GM18858 (cell line): ENCODE measurements around the gene ZFAND2A.
"Not testable (repeated sequence)": the region's sequence is repeated elsewhere in the genome, so short reads cannot be mapped to it uniquely, and the experiment has no call there.

Source experiments
- ATAC-seq: cut with Tn5 transposase; IDR thresholded peaks from one replicate; pipeline ENCODE4 v1.9.1; 2021; ENCODE audit not compliant: unreplicated experiment

Gene ZFAND2A

DNA sequence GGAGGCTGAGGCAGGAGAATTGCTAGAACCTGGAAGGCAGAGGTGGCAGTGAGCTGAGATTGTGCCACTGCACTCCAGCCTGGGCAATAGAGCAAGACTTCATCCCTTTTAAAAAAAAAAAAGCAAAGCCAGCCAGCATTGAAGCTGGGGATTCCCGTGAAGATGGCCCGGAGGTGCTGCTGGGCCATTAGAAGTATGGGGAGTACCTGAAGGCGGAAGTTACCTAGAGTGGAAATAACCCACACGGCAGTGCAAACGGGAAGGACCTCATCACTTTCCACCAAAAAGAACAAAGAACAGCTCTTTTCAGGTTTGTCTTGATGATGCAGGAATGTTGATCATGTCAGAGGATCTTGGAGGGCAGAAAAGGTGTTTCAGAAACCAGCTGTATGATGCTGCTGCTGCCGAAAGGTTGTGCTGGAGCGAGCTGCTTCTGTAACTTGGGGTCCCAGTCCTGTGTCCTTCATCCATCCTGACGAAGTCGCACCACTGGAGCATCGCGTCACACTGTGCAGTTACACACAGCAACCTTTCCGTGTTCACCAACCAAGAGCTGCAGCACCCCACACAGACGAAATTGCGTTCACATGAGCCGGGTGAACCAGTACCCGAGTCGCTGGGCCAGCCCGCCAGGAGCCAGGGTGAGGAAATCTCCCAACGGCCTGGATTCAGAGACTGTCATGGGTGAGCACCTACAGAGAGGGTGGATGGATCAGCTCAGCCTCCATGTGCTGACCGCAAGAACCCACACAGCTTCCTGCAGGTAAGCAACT is 8.2 kb downstream of the ZFAND2A start:
- no peak for ATAC-seq

DNA sequence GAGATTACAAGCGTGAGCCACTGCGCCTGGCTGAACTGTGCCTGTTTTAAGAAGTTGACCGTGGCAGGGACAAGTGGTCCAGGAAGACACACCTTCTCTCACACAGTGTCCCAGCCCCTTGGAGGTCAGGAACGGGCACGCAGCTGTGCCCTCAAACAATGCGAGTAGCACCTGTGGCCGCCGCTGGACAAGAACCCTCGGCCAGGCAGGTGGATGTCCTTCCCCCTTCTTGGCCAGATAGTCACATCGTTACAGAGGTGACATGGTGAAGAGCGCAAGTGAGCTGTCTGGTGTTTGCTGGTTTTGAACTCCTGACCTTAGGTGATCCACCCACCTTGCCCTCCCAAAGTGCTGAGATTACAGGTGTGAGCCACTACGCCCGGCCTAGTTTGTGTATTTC is 8.8 kb downstream of the ZFAND2A start:
- ATAC-seq = no peak

DNA sequence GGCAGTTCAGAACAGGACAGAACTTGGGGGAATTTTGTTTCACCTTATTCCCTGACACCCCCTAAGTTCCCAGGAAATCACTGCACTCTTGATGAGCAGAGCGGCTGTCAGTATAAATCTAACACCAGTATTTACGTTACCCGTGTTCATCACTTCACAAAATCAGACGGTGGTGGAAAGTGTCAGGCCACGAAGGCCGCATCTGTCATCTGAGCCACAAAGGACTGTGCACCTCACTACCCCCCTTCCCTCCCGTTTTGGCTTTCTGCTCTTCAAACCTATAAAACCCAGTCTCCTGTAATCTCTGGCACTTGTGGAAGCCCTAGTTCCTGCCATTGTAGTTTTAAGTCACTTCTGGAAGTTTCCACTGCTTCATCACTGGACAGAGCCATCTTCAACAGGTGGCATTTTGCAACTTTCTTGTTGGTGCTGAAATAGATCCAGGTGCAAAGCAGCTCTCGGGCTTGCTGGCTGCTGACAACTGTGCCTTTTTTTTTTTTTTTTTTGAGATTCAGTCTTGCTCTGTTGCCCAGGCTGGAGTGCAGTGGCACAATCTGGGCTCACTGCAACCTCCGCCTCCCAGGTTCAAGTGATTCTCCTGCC is 9.5 kb downstream of the ZFAND2A start:
- ATAC-seq = no peak

DNA sequence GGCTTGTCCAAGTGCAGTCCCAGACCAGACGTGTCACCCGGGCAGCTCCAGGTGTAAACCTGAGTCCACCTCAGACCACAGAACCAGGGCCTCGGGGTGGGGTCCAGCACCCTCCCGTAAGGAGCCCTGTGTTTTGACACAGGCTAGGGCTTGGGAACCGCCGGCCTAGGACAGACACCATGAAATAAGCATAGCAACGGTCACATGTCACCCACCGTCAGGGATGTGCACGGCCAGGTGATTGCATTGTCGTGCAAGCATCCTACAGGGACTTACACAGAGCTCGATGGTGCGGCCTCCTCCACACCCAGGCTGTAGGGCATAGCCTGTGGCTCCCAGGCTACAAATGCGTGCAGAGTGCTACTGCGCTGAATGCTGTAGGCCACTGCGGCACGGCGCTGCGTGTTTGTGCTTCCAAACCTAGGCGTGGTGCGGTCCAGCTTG is 10.6 kb downstream of the ZFAND2A start:
- no peak for ATAC-seq

DNA sequence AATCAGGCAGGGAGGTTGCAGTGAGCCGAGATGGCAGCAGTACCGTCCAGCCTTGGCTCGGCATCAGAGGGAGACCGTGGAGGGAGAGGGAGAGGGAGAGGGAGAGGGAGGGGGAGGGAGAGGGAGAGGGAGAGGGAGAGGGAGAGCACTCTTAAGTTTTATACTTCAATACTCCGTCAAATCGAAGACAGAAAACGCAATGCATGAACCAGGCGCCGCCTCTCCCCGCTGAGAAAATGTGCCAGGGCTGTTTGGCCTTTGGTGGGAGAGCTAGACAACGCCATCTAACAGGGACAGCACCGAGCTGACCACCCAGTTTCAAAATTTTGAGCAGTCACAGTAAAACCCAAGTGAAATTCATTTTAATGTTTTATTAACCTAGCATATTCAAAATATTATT is 12.1 kb downstream of the ZFAND2A start:
- ATAC-seq = not testable (repeated sequence)

DNA sequence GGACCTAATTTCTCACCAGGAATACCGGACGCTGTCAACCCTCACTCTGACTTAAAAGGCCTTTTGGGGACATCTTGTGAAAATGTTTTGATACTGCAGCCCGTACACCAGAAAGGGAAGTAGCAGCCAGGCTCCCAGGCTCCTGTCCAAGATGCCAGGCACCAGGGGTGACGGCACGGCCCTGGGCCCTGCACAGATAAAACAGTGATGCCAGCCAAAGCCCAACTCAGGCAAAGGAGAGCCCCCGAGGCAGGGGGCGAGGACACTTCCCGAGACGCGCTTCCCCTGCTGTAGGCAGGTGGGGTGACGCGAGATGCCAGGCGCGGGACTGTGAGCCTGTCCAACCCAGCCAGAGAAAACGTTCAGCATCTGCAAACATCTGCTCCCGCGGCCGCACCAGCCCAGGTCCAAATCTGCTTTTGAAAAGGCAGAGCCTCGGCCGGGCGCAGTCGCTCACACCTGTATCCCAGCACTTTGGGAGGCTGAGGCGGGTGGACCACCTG is 15.7 kb downstream of the ZFAND2A start:
- no peak for ATAC-seq

DNA sequence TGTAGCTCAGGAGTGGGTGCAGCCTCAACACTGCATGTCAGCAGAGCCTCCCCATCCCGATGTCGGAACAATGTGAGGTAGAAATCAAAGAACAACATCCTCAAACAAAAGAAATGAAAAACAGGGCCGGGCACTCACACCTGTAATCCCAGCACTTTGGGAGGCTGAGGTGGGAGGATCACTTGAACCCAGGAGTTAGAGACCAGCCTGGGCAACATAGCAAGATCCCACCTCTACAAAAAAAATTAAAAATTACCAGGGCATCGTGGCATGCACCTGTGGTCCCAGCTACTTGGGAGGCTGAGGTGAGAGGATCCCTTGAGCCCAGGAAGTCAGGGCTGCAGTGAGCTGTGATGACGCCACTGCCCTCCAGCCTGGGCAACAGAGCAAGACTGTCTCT is 17.0 kb downstream of the ZFAND2A start:
- ATAC-seq = not testable (repeated sequence)

DNA sequence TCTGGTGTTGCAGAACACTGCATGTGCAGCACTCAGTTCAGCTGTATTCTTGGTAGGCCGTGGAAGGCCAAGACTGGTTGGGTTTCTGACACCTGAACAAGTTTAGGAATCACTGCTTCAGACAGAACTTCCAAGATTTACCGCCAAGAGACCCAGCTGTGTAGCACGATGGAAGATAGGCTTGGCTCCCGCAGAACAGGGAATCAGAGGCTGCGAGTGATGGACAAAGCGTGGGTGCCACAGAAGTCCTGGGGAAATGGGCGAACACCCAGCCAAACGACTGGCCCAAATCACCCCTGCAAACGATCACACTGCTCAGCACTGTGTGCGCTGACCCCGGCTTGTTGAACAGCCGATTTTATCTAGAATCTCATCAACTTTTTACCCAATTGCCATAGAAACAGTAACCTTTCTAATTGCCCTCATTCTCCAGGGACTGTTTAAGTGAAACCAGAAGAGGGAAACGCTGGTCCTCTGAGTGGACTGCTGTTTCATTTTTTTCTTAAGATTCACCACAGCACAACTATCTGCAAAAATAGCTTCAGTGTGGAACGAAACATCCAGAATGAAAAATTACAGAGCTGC is 17.9 kb downstream of the ZFAND2A start:
- ATAC-seq = no peak

DNA sequence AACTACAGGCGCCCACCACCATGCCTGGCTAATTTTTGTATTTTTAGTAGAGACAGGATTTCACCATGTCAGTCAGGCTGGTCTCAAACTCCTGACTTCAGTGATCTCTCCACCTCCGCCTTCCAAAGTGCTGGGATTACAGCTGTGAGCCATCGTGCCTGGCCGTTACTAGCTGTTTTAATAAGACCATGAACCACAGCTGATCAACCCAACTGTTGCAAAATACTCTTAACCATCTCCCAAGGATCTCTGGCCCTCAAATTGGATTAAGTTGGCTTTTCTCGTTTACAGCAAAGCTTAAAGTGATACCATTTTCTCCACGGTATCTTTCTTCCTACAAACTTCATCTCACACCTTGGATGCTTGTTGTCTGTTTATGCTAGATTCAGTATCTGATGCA is 18.3 kb downstream of the ZFAND2A start:
- ATAC-seq = no peak

DNA sequence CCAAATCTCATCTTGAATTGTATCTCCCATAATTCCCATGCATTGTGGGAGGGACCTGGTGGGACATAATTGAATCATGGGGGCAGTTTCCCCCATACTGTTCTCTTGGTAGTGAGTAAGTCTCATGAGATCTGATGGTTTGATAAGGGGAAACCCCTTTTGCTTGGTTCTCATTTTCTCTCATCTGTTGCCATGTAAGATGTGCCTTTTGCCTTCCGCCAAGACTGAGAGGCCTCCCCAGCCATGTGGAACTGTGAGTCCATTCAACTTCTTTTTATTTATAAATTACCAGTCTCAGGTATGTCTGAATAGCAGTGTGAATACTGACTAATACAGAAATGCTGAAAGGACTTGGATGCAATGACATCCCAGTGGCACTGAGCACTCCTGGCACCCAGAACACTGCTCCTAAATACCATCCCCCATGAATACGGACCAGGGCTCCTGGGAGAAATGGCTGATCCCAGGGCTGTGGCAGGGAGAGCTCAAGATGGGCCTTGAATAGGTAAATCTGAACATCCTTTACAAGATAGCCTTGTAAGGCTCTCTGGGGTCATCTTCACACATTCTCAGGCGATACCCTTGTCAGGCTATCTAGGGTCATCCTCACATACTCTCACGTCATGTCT is 19.4 kb downstream of the ZFAND2A start:
- no peak for ATAC-seq

DNA sequence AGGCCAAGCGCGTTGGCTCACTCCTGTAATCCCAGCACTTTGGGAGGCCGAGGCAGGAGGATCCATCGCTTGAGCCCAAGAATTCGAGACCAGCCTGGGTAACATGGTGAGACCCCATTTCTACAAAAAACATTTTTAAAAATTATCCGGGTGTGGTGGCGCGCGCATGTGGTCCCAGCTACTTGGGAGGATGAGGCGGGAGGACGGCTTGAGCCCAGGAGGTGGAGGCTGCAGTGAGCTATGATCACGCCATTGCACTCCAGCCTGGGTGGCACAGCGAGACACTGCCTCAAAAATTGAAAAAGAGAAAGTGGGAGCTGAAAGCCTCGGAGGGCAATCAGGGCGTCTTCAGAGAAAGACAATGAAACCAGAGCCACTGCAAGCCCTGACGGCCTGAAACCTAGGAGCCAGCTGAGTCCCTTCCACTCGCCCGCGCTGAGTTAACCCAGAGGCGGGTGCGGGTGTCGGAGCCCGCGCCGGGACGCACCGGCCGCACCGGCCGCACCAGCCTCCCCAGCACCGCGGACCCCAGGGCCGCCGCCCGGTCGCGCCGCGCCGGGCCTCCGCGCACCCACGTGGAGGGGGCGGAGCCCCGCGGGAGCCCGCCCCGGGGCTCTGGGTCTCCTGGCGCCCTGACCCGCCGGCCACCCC is 22.4 kb downstream of the ZFAND2A start:
- peak; percentile 36 for ATAC-seq

DNA sequence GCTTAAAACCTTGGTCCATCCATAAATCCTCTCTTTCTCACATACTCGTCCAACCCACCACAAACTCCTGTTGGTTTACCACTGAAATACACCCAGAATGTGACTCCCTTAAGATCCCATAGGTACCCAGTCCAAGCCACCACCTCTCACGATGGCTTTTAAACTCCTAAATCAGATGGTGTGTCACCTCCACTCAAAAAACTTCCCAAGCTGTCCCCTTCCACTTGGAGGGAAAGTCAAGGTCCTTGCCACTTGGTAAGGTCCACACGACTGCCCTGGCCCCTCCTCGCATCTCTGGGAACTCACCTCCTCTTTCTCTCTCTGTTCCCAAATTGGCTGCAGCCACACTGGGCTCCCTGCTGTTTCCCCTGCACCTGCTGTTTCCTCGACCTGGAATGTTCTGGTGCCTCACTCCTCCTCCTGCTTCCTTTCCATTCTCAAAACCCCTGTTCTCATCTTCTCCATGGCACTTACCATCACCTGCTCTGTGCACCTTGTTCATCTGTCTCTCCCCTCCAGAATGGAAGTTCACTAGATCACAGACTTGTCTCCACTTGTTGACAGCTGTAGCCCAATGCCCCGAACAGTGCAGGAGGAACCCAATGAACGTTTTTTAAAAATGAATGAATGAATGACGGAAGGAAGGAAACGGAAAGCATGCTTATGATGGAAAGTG is 23.0 kb downstream of the ZFAND2A start:
- no peak for ATAC-seq

DNA sequence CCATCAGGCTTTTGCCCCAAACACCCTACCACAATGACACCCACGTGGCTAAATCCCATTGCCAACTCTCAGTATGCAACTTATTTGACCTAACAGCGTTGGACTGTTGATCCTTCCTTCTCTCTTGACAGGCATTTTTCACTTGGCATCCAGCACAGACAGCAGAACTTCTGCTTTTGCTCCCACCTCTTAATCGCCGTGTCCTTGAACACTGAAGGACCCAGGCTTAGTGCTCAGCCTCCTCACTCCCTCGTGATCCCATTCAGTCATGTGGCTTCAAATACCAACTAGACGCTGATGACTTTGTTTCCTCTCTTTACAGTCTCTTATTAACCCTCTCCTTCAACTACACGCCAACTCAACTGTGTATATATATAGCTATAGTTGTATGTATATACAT is 25.0 kb downstream of the ZFAND2A start:
- no peak for ATAC-seq

DNA sequence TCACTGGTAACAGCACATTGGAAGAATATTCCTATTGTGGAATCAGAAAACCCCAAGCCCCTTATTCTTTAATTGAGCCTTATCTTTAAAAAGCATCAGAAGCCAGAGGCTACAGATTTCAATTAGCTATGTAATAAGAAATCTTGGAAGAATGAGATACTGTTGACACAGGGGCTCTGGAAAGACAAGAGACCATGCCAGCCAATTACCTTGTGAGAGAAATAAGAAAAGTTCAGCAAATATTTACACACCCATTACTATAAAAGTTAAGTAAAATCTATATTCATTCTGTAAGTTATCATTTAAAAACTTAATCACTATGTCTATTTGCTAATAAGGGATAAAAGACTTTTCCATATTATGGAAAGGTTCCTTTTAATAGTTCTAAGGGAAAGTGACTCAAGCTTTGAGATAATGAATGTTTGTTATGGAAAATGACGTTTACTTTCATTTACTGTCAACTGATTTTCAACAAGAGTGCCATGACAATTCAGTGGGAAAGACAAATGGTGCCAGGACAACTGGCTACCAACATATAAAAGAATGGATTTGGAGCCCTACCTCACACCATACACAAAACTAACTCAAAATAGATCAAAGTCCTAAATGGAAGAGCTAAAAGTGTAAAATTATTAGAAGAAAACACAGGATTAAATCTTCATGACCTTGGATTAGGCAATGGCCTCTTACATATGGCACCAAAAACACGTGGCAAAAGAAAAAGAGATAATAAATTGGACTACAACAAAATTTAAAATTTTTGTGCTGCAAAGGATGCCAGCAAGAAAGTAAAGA is 28.3 kb downstream of the ZFAND2A start:
- ATAC-seq = no peak

DNA sequence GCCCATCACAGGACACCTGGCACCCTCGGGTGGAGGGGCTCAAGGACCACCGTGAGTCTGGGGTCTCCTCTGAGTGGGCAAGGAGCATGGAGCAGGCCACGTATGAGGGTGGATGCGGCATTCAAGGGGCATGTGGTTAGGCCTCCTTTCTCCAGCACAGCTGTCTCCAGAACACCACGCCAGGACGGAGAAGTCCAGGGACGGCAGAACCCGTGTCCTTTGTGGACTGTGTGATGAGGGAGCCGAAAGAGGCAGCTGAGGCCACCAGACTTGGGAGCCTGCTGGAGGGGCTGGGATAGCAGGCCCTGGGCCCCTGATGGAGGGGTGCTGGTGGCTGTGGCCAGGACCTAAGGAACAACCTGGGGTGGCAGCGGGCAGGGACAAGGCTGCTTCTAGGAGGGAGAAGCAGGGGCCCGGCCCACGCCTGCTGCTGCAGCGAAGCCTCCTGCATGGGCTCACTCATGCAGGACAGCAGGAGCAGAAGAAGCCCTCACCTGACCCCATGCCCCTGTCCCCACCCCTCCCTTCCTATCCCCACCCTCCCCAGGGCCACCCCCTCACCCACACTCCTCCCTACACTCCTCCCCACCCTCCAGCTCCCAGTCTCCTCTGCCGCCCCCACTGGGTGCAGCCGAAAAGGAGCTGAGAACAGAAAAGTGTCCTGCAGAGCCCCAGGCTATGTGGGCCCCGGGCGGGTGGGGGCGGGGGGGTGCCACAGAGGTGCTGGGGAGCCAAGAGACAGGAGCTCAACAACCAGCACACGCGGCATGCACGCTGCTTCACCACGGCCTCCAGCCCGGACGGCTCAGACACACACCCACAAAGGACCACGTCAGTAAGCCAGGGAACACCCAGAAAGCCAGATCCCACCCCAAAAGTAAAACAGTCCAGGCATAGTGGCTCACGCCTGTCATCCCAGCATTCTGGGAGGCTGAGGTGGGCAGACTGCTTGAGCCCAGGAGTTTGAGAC is 29.7 kb downstream of the ZFAND2A start:
- ATAC-seq = no peak

DNA sequence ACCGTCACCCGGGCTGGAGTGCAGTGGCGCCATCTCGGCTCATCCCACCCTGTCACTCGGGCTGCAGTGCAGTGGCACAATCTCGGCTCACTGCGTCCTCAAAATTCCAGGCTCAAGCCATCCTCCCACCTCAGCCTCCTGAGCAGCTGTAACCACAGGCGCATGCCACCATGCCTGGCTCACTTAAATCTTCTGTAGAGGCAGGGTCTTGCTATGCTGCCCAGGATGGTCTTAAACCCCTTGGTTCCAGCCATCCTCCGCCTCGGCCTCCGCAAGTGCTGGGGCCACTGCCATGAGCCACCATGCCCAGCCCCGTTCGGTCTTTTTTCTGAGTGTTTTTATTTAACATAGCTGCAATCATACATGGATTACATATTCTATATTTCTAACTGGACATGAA is 30.6 kb downstream of the ZFAND2A start:
- ATAC-seq = no peak

DNA sequence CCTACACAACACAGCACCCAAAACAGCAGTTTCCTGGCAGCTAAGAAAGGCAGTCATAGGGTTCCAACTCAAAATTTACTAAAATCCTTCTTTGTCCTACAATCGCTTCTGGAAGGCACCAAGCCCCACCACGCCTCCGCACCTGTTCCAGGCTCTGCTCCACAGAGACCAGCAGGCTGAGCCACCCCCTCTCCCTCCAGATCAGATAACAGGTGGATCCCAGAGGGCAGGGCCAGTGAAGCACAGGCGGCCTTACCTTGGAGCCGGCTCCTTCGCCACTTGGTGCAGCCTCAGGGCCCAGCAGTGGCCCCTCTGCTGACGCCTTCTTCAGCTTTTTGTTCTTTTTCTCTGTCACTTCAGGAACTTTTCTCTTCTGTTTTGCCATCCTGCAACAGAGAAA is 33.0 kb downstream of the ZFAND2A start:
- ATAC-seq = no peak

DNA sequence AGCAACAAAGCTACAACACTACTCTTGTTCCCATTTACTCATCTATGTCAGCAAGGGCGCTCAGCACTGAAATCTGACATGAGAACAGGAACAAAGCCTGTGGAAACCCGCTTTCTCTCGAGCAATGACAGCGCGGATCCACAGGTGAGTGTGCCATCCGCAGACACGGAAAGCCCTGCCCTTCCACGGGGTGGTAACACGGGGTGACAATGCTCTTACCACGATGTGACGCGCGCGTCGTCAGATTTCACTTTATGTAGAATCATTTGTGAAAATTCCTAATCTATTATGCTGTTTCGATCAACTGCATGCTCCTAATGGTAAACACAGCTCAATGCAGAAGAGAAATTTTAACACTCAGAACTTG is 34.4 kb downstream of the ZFAND2A start:
- ATAC-seq = no peak
